Measurements from ENCODE around the gene NUP37. TPM values are rescaled to one million over a fixed set of nuclear protein-coding genes. Genes with fewer than 3 reads are reported as not detected.

The NUP37 gene
- total RNA-seq, 1 experiment from 2014 or later = 77.5 TPM

- Histone ChIP-seq H3K27me3 (ENCODE audit: insufficient read depth, low read length) (no peaks in the 10 kb centered on the region), H3K4me3 (replicated peaks in 1 of 2; ENCODE audit: low read depth in 1 of 2, low read length in 2 of 2) (no peak overlapping the region), H3K4me2 (ENCODE audit: low read length) (no peak overlapping the region), H3K9me3 (ENCODE audit: control insufficient read depth in 1 of 2, insufficient read depth in 1 of 2, low read depth in 1 of 2, low read length in 2 of 2) (peaks cover 0 to 6% of the 10 kb centered on the region in 2 experiments; a peak in 3 of 4 replicates), H3K9ac (ENCODE audit: low read length) (no peak overlapping the region), H3K27ac (ENCODE audit: low read depth, low read length) (no peak overlapping the region), H3K9me2 (ENCODE audit: insufficient read depth) (no peaks in the 10 kb centered on the region), H3K4me1 (ENCODE audit: control insufficient read depth in 1 of 2, insufficient read depth in 2 of 2, low read length in 2 of 2) (no peaks in the 10 kb centered on the region), H4K20me1 (ENCODE audit: insufficient read depth) (no peaks in the 10 kb centered on the region), H2AFZ (ENCODE audit: low read depth, low read length, poor library complexity, severe bottlenecking) (no peak overlapping the region), H3K36me3 (ENCODE audit: control insufficient read depth in 1 of 2, insufficient read depth in 2 of 2, low read length in 2 of 2) (peaks cover 29 to 54% of the 10 kb centered on the region in 2 experiments), H3K79me2 (ENCODE audit: insufficient read depth, low read length) (peaks cover 21% of the 10 kb centered on the region)
- DNase-seq (ENCODE audit: low read depth, low spot score) (no peak), ATAC-seq (no peak)
- intact Hi-C loops (cut with micrococcal nuclease) = no loop called here
- POLR2A ChIA-PET = no interaction called here
- BruUV-seq (replicated peaks) = no TSS peak
- RAD21 ChIA-PET (ENCODE audit: low non-redundant PET in 1 of 2, low total read pairs in 2 of 2, uncharacterized antibody in 2 of 2, unreplicated experiment in 2 of 2) = no interaction called here
- CTCF ChIA-PET = no interaction called here
- TF ChIP-seq CBX3 (IDR thresholded peaks at IDR 0.05; ENCODE audit: low read depth) (no peak), POLR2AphosphoS5 (IDR thresholded peaks at IDR 0.05; ENCODE audit: low read depth, low read length) (no peak), EZH2phosphoT487 (IDR thresholded peaks at IDR 0.05; ENCODE audit: borderline replicate concordance) (no peak), RAD21 (IDR thresholded peaks at IDR 0.05; ENCODE audit: low read depth) (no peak), CTCF (IDR thresholded peaks at IDR 0.05 in 2 of 3, conservative IDR thresholded peaks at IDR 0.05 in 1 of 3; ENCODE audit: borderline replicate concordance in 1 of 3, insufficient read depth in 1 of 3, low read depth in 2 of 3, low read length in 2 of 3) (no peak), ZNF274 (IDR thresholded peaks at IDR 0.05; ENCODE audit: low read depth, low read length) (no peak), SIN3A (IDR thresholded peaks at IDR 0.05; ENCODE audit: low read depth) (no peak), FOSL1 (IDR thresholded peaks at IDR 0.05; ENCODE audit: low read depth) (no peak), ZFX (IDR thresholded peaks at IDR 0.05) (no peak), POLR2A (IDR thresholded peaks at IDR 0.05; ENCODE audit: borderline replicate concordance, extremely low read depth, insufficient read depth, insufficient read length) (no peak)
These were observed 9.1 kb downstream of the NUP37 start for GRCh38 chr12:102110782-102111181.

DNA sequence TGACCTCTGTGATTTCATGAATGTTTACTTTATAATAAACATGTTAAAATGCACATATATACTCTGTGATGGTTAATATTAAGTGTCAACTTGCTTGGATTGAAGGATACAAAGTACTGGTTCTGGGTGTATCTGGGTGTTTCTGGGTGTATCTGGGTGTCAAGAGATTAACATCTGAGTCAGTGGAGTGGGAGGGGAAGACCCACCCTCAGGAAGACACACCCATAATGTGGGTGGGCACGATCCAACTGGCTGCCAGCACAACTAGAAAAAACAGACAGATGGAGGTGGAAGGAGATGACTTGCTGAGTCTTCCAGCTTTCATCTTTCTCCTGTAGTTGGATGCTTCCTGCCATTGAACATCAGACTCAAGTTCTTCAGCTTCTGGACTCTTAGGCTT, 11.9 kb downstream of the NUP37 start:
- Histone ChIP-seq H4K20me1 (ENCODE audit: insufficient read depth) (no peaks in the 10 kb centered on the region), H3K79me2 (ENCODE audit: insufficient read depth, low read length) (peaks cover 21% of the 10 kb centered on the region), H3K27me3 (ENCODE audit: insufficient read depth, low read length) (no peaks in the 10 kb centered on the region), H3K4me2 (ENCODE audit: low read length) (no peak overlapping the region), H3K36me3 (ENCODE audit: control insufficient read depth in 1 of 2, insufficient read depth in 2 of 2, low read length in 2 of 2) (peaks cover 23 to 73% of the 10 kb centered on the region in 2 experiments; a peak in 3 of 4 replicates), H3K4me3 (replicated peaks in 1 of 2; ENCODE audit: low read depth in 1 of 2, low read length in 2 of 2) (no peak overlapping the region), H3K4me1 (ENCODE audit: control insufficient read depth in 1 of 2, insufficient read depth in 2 of 2, low read length in 2 of 2) (no peaks in the 10 kb centered on the region), H3K9ac (ENCODE audit: low read length) (no peak overlapping the region), H3K9me3 (ENCODE audit: control insufficient read depth in 1 of 2, insufficient read depth in 1 of 2, low read depth in 1 of 2, low read length in 2 of 2) (peaks cover 0 to 6% of the 10 kb centered on the region in 2 experiments; a peak in 3 of 4 replicates), H3K27ac (ENCODE audit: low read depth, low read length) (no peak overlapping the region), H3K9me2 (ENCODE audit: insufficient read depth) (no peaks in the 10 kb centered on the region), H2AFZ (ENCODE audit: low read depth, low read length, poor library complexity, severe bottlenecking) (no peak overlapping the region)
- intact Hi-C loops (cut with micrococcal nuclease) = no loop called here
- ChIA-PET POLR2A (no interaction called here), RAD21 (ENCODE audit: low non-redundant PET in 1 of 2, low total read pairs in 2 of 2, uncharacterized antibody in 2 of 2, unreplicated experiment in 2 of 2) (no interaction called here), CTCF (no interaction called here)
- no TSS peak for BruUV-seq (replicated peaks)
- TF ChIP-seq, protein P1, sequence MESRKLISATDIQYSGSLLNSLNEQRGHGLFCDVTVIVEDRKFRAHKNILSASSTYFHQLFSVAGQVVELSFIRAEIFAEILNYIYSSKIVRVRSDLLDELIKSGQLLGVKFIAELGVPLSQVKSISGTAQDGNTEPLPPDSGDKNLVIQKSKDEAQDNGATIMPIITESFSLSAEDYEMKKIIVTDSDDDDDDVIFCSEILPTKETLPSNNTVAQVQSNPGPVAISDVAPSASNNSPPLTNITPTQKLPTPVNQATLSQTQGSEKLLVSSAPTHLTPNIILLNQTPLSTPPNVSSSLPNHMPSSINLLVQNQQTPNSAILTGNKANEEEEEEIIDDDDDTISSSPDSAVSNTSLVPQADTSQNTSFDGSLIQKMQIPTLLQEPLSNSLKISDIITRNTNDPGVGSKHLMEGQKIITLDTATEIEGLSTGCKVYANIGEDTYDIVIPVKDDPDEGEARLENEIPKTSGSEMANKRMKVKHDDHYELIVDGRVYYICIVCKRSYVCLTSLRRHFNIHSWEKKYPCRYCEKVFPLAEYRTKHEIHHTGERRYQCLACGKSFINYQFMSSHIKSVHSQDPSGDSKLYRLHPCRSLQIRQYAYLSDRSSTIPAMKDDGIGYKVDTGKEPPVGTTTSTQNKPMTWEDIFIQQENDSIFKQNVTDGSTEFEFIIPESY (IDR thresholded peaks at IDR 0.05; ENCODE audit: extremely low read depth, insufficient replicate concordance, low read length) = no peak
- no peak for TF ChIP-seq ELF1 (IDR thresholded peaks at IDR 0.05; ENCODE audit: borderline replicate concordance, low read depth)
- ATAC-seq = no peak
- DNase-seq (ENCODE audit: low read depth, low spot score) = no peak

Measured in HCT116 (cell line).